Mucosa of stomach (tissue), 1 donor: ENCODE data around the gene KCNB1.

Experiments
- H3K27me3 ChIP-seq: one replicate; pipeline ENCODE4 v1.7.0; 2013; ENCODE audit warnings: mild to moderate bottlenecking, low read length; ENCODE audit not compliant: control insufficient read depth, insufficient read depth
- H3K36me3 ChIP-seq: one replicate; pipeline ENCODE4 v1.7.0; 2013; ENCODE audit warnings: low read length; ENCODE audit not compliant: control insufficient read depth, insufficient read depth
- H3K4me1 ChIP-seq: one replicate; pipeline ENCODE4 v1.7.0; 2013; ENCODE audit warnings: mild to moderate bottlenecking, low read length; ENCODE audit not compliant: control insufficient read depth, insufficient read depth
- H3K4me3 ChIP-seq: one replicate; pipeline ENCODE4 v1.7.0; 2013; ENCODE audit warnings: low read length
- H3K9ac ChIP-seq: one replicate; pipeline ENCODE4 v1.7.0; 2013; ENCODE audit warnings: mild to moderate bottlenecking, low read length, moderate library complexity
- H3K9me3 ChIP-seq: one replicate; pipeline ENCODE4 v1.7.0; 2013; ENCODE audit warnings: mild to moderate bottlenecking, low read length, moderate library complexity; ENCODE audit not compliant: control insufficient read depth
- donor health status: Pancreatic carcinoma.

The KCNB1 gene

DNA sequence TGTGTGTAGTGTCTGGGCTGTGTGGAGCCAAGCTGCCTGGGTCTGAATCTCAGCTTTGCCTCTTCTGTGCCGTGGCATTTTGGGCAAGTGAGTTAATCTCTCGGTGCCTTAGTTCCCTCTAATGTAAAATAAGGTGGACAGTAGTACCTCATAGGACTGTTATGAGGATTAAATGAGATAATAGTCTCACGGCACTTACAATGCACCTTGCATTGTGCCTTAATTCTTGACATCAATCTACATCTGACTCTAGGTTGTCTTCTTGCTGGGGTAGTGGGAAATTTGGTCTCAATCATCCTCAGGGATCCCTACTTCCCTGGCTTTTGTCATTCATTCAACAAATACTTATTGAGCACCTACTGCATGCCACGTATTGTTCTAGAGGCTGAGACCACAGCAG, 133.9 kb downstream of the KCNB1 start:
- H3K9ac ChIP-seq, result no peak overlapping the region
- no peak overlapping the region for H3K4me3 ChIP-seq
- H3K36me3 ChIP-seq, result no peaks in the 10 kb centered on the region
- peaks cover 7% of the 10 kb centered on the region for H3K4me1 ChIP-seq
- no peaks in the 10 kb centered on the region for H3K27me3 ChIP-seq
- H3K9me3 ChIP-seq, result no peaks in the 10 kb centered on the region

DNA sequence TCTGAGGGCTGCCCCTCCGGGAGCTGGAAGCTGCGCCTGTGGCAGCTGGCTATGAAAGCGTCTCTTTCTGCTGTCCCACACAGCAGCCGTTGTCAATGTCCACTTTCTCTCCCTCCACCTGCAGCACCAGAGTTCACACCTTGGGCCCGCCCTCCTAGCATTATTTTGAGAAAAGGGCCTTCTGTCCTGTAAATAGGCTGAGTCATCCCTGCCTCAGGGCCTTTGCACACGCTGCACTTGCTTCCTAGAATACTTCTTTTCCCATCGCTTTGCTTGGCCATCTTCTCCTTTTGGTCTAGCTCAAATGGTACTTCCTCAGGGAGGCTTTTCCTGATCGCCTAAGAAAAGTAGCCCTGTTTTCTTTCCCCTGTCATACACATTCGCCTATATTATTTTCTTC, 135.3 kb downstream of the KCNB1 start:
- Histone ChIP-seq H3K9me3 (no peaks in the 10 kb centered on the region), H3K4me3 (no peak overlapping the region), H3K27me3 (no peaks in the 10 kb centered on the region), H3K4me1 (peaks cover 7% of the 10 kb centered on the region), H3K9ac (no peak overlapping the region), H3K36me3 (no peaks in the 10 kb centered on the region)

DNA sequence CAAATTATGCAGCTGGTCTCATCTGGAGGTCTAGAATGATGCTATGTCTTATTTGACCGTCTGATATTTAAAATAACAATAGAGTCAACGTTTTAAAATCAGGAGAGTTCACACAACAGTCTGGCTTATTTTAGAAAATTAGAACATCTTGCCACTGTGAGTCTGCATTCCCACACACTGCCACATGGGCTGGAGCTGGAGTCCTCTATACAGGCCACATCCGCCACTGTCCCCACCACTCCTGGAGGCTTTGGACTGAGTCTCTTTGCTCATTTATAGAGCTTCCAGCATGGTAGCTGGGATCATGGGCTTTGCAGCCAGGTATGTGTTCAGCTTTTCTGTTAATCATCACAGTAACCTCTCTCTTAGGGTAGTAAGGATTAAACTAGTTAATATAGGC, 135.8 kb downstream of the KCNB1 start:
- Histone ChIP-seq H3K4me3 (no peak overlapping the region), H3K27me3 (no peaks in the 10 kb centered on the region), H3K36me3 (no peaks in the 10 kb centered on the region), H3K9me3 (no peaks in the 10 kb centered on the region), H3K4me1 (peaks cover 7% of the 10 kb centered on the region), H3K9ac (no peak overlapping the region)

DNA sequence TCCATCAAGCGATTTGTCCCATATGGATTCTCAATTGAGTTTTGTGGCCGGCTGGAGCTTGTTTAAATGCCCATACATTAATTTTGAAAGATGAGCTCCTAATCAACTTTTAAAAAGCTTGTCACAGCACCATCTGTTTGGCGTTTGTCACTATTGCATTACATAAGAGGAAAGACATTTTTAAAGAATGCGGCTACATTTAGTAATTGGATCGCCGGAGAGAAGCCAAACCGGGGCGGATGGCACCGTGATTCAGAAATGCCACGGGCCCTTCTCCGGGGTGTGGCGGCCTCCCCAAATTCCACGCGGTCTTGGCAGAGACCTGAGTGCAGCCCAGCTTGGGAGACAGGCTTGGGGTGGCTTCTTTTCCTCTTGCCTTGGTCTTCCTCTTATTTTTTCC, 136.9 kb downstream of the KCNB1 start:
- no peaks in the 10 kb centered on the region for H3K36me3 ChIP-seq
- H3K4me3 ChIP-seq, result no peak overlapping the region
- H3K9ac ChIP-seq, result no peak overlapping the region
- no peaks in the 10 kb centered on the region for H3K27me3 ChIP-seq
- H3K4me1 ChIP-seq, result peaks cover 7% of the 10 kb centered on the region
- no peaks in the 10 kb centered on the region for H3K9me3 ChIP-seq

DNA sequence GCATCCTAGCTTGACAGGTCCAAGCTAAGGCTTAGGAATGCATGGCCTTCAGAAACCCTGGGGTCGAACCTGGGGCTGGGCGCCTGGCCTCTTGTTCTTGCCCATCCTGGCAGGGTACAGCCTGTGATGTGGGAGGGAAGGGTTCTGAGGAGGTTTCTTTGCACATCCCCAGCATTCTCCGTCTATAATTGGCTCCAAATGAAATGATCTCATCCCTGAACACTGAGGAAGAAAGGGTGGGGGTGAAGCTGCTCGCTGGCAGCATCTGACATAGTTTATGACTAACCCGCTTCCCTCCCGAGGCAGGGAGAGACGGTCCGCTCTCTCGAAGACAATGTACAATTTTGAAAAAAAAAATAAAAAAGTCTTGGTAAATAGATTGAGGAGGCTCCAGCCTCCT, 137.5 kb downstream of the KCNB1 start:
- Histone ChIP-seq H3K9me3 (no peaks in the 10 kb centered on the region), H3K4me1 (peaks cover 7% of the 10 kb centered on the region), H3K9ac (no peak overlapping the region), H3K27me3 (no peaks in the 10 kb centered on the region), H3K4me3 (no peak overlapping the region), H3K36me3 (no peaks in the 10 kb centered on the region)

DNA sequence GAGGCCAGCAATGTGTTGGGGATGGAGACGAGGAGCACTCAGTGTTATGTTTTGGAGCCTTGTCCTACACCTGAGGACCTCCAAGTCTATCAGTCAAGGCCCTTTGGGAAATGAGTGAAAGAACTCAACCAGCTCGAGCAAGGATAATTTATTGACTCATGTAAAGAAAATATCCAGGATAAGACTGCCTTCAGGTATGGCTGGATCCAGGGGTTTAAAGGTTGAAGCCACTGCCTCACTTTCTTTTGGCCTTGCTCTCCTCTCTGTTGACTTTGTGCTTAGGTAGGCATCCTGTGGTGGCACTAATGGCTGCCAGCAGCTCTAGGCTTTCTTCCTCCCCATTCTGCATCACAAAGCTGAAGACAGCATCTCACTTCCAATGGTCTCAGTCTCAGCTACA, 138.3 kb downstream of the KCNB1 start:
- Histone ChIP-seq H3K9me3 (no peaks in the 10 kb centered on the region), H3K4me3 (no peak overlapping the region), H3K9ac (no peak overlapping the region), H3K36me3 (no peaks in the 10 kb centered on the region), H3K4me1 (peaks cover 7% of the 10 kb centered on the region), H3K27me3 (no peaks in the 10 kb centered on the region)

DNA sequence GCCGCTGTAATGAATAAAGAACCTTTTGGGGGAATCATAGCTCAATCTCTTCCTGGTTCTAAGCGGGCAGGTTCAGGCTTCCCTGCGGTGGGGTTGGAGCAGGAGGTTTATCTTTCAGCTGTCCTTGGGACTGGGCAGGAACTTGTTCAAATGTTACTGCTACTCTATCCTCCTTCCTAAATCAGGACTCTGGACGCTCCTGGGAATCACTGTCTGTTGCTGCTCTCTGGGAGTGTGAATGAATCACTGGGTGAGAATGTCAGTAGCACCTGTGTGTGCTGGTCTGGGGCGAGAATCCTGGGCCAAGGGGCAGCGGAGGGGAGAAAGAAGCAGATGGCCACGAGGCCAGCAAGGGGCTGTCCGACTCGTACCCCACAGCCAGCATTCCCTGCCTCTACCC, 139.2 kb downstream of the KCNB1 start:
- no peaks in the 10 kb centered on the region for H3K36me3 ChIP-seq
- no peak overlapping the region for H3K9ac ChIP-seq
- H3K9me3 ChIP-seq, result no peaks in the 10 kb centered on the region
- no peaks in the 10 kb centered on the region for H3K27me3 ChIP-seq
- peaks cover 7% of the 10 kb centered on the region for H3K4me1 ChIP-seq
- no peak overlapping the region for H3K4me3 ChIP-seq

DNA sequence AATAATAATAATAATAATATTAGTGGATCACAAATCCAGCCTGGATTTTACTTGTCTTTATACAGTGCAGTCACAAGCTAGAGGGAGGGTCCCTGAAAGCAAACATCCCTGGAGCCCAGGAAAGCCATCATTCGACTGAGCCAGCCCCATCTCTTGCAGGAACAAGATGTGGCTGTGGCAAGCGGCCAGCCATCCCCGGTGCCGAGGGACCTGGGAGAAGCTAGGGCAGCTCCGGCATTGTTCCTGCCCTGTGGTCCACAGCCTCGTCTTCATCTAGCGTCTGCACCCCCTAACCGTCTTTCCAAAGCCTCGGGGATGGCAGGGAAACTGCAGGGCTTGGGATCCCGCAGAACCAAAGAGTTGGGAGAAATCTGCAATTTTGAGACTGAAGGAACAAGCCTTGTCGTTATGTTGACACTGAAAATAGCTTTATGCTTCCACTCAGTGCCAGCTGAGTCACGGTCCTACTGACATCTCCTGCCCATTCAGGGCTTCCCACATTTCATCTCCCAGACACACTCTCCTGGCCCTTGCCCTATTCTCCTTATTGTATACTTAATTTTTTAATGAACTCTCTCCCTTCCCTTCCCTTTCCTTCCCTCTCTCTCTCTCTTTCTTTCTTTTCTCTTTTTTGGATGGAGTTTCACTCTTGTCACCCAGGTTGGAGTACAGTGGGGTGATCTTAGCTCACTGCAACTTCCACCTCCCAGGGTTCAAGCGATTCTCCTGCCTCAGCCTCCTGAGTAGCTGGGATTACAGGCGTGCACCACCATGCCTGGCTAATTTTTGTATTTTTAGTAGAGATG, 142.1 kb downstream of the KCNB1 start:
- Histone ChIP-seq H3K9me3 (no peaks in the 10 kb centered on the region), H3K9ac (no peak overlapping the region), H3K4me3 (no peak overlapping the region), H3K4me1 (no peaks in the 10 kb centered on the region), H3K27me3 (no peaks in the 10 kb centered on the region), H3K36me3 (no peaks in the 10 kb centered on the region)

DNA sequence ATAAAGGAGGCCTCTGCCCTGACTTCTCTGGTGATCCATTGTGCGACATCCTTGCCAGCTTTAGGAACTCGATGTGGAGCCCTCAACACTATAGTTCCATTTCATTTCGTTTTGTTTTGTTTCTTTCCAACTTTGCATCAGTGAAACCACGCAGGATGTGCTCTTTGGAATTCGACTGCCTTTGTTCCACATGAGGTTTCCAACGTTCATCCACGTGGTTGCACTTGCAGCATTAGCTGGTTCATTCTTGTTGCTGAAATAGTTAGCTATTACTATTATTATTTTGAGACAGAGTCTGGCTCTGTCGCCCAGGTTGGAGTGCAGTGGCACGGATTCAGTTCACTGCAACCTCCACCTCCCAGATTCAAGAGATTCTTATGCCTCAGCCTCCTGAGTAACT, 143.3 kb downstream of the KCNB1 start:
- Histone ChIP-seq H3K36me3 (no peaks in the 10 kb centered on the region), H3K4me1 (no peaks in the 10 kb centered on the region), H3K4me3 (no peak overlapping the region), H3K9ac (no peak overlapping the region), H3K27me3 (no peaks in the 10 kb centered on the region), H3K9me3 (no peaks in the 10 kb centered on the region)

DNA sequence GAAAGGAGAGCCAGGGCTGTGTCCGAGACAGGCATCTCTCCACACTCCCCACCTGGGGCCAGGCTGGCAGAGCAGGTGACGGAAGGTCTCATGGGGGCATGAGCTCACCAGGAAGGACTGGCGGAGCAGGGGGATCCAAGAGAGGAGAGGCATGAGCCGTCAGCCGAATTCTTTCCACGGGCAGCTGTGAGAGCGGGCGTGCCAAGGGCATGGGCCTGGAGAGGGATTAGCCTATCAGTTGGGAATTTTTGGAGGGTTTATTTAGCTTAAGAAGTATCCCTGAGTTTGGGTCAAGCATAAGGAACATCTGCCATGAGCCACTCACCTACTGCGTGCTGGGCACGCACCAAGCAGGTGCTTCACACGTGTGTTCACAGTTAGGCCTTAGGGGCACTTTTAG, 144.4 kb downstream of the KCNB1 start:
- Histone ChIP-seq H3K9me3 (no peaks in the 10 kb centered on the region), H3K9ac (no peak overlapping the region), H3K4me1 (no peaks in the 10 kb centered on the region), H3K27me3 (peaks cover 6% of the 10 kb centered on the region), H3K4me3 (no peak overlapping the region), H3K36me3 (no peaks in the 10 kb centered on the region)

DNA sequence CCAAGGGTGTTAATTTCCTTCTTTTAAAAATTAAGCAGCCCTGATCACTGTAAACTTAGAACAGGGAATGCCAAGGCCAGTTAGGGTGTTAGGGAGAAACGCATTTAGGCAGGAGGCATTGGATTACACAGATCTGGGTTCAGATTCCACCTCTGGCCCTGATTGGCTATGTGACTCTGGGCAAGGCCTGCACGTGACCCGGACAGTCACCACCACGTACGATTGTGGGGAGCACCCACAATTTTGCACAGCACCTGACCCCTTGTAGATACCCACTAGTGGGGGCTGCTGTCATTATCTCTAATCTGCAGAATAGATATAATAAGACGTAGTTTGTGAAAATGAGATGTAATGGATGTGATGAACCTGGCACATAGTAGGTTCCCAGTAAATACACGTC, 145.1 kb downstream of the KCNB1 start:
- Histone ChIP-seq H3K27me3 (peaks cover 6% of the 10 kb centered on the region), H3K36me3 (no peaks in the 10 kb centered on the region), H3K9me3 (no peaks in the 10 kb centered on the region), H3K9ac (no peak overlapping the region), H3K4me3 (no peak overlapping the region), H3K4me1 (no peaks in the 10 kb centered on the region)

DNA sequence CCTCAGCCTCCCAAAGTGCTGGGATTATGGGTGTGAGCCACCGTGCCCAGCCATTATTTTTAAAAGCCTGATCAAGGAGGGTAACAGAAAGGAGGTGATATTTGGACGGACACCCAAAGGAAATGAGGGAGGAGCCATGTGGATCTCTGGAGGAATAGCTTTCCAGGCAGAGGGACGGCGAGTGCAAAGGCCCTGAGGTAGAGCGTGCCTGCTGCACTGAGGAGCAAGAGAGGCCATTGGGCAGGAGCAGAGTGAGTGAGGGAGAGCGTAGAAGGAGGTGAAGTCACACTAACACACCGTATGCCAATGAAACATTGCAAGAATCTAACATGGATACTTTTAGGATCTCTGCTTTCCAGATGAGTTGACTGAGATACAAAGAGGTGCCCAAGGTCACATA, 145.7 kb downstream of the KCNB1 start:
- H3K9ac ChIP-seq, result no peak overlapping the region
- H3K4me1 ChIP-seq, result no peaks in the 10 kb centered on the region
- peaks cover 6% of the 10 kb centered on the region for H3K27me3 ChIP-seq
- no peaks in the 10 kb centered on the region for H3K9me3 ChIP-seq
- no peak overlapping the region for H3K4me3 ChIP-seq
- no peaks in the 10 kb centered on the region for H3K36me3 ChIP-seq

DNA sequence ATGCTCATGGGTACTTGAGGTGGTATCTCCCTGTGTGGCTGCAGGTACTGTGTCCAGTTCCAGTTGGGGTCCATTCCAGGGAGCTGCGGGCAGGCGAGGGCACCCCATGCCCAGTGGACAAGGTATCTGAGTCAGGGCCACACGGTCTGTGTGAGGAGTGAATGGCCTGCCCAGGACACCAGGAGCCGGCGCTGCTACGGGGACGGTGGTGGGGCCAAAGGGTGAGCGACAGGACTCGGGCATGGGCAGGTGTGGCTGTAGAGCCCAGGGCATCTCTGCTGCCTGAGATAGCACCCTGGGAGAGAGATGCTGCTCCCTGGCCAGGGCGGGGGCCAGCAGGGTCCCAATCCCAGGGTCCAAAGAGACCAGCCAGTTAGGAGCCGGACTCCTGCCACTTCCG, 147.0 kb downstream of the KCNB1 start:
- H3K4me1 ChIP-seq, result no peaks in the 10 kb centered on the region
- H3K36me3 ChIP-seq, result no peaks in the 10 kb centered on the region
- no peaks in the 10 kb centered on the region for H3K9me3 ChIP-seq
- H3K4me3 ChIP-seq, result no peak overlapping the region
- no peak overlapping the region for H3K9ac ChIP-seq
- H3K27me3 ChIP-seq, result peaks cover 6% of the 10 kb centered on the region
